DMS 273 (cell line): ENCODE data around the gene ITIH4.

Source experiments
- DNase-seq: peaks from one replicate; lab custom pipeline; 2025; ENCODE audit not compliant: unreplicated experiment; lab: John Stamatoyannopoulos, UW

The ITIH4 gene

GRCh38 chr3:52834871-52835501 lies 4.5 kb upstream of the ITIH4 start, which contains the start of gene MUSTN1:
Gene MUSTN1, minus strand, starts transcription at chr3:52835019. Its CDS starts 71 bp downstream, at chr3:52834948.
- peak; percentile 62 for DNase-seq

GRCh38 chr3:52833202-52833601 lies 2.7 kb upstream of the ITIH4 start:
- DNase-seq, result no peak

GRCh38 chr3:52831500-52832301 lies 1.2 kb upstream of the ITIH4 start:
- peak; percentile 89 for DNase-seq

- DNase-seq, result no peak
Observed at GRCh38 chr3:52829906-52830463, 487 bp downstream of the ITIH4 start.

- DNase-seq, result no peak
Observed at GRCh38 chr3:52829482-52829881, 990 bp downstream of the ITIH4 start.

GRCh38 chr3:52827866-52828376 lies 2.6 kb downstream of the ITIH4 start:
- DNase-seq, result peak; percentile 6

GRCh38 chr3:52827441-52827840 lies 3.0 kb downstream of the ITIH4 start:
- no peak for DNase-seq

GRCh38 chr3:52824037-52824436 lies 6.4 kb downstream of the ITIH4 start:
- DNase-seq, result no peak

- DNase-seq, result no peak
Observed at GRCh38 chr3:52822363-52822762, 8.1 kb downstream of the ITIH4 start.

GRCh38 chr3:52820736-52821135 lies 9.7 kb downstream of the ITIH4 start:
- DNase-seq, result peak; percentile 65

- DNase-seq, result peak; percentile 48
Observed at GRCh38 chr3:52819936-52820335, 10.5 kb downstream of the ITIH4 start.

- no peak for DNase-seq
Observed at GRCh38 chr3:52817860-52818259, 12.6 kb downstream of the ITIH4 start.

- DNase-seq, result no peak
Observed at GRCh38 chr3:52817221-52817620, 13.3 kb downstream of the ITIH4 start.

GRCh38 chr3:52816654-52817053 lies 13.8 kb downstream of the ITIH4 start:
- DNase-seq, result no peak

- no peak for DNase-seq
Observed at GRCh38 chr3:52816199-52816598, 14.3 kb downstream of the ITIH4 start.

- no peak for DNase-seq
Observed at GRCh38 chr3:52813810-52814209, 16.7 kb downstream of the ITIH4 start.

GRCh38 chr3:52811452-52812011 lies 18.9 kb downstream of the ITIH4 start:
- no peak for DNase-seq

GRCh38 chr3:52810923-52811322 lies 19.5 kb downstream of the ITIH4 start:
- DNase-seq, result no peak

- no peak for DNase-seq
Observed at GRCh38 chr3:52809662-52810377, 20.7 kb downstream of the ITIH4 start.

GRCh38 chr3:52809149-52809548 lies 21.3 kb downstream of the ITIH4 start:
- DNase-seq, result no peak
